ENCODE measurements around the gene DNM3.
"Not testable (repeated sequence)": the region's sequence is repeated elsewhere in the genome, so short reads cannot be mapped to it uniquely, and the experiment has no call there.

DNM3 gene

DNA sequence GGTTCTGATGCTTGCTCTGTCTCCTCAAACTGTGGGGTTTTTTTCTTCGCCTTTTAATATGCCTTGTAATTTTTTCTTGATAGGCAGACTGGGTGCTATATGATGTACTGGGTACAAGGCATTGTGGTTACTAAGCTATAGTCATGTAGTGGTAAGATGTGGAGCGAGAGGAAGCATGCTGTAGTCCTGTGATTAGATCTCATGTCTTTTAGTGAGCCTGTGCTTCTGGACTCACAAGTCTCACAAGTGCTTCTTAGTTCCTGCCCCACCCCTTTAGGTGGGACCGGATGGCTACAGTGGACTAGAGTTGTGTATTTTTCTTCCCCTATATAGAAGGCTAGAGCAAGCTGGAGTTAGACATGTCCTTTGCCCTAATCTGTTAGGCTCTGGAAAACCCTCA is 178.7 kb downstream of the DNM3 start:
- TF ChIP-seq CTCF (IDR thresholded peaks at IDR 0.05), result no peak
- H3K27ac Mint-ChIP-seq, result no peak overlapping the region

DNA sequence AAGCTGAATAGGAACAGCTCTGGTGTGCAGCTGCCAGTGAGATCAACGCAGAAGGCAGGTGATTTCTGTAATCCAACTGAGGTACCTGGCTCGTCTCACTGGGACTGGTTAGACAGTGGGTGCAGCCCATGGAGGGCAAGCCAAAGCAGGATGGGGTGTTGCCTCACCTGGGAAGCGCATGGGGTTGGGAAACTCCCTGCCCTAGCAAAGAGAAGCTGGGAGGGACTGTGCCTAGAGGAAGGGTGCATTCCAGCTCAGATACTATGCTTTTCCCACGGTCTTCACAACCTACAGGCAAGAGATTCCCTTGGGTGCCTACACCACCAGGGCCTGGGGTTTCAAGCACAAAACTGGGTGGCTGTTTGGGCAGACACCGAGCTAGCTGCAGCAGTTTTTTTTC is 183.2 kb downstream of the DNM3 start:
- no peak for TF ChIP-seq CTCF (IDR thresholded peaks at IDR 0.05)
- peaks cover 4% of the 10 kb centered on the region for H3K36me3 Mint-ChIP-seq (ENCODE audit: low read depth)
- no peaks in the 10 kb centered on the region for H3K27me3 Mint-ChIP-seq (ENCODE audit: low read depth, poor library complexity)
- H3K4me1 Mint-ChIP-seq, result no peaks in the 10 kb centered on the region
- H3K27ac Mint-ChIP-seq, result no peak overlapping the region
- H3K4me3 Mint-ChIP-seq, result no peak overlapping the region
- H3K9me3 Mint-ChIP-seq, result peaks cover 12% of the 10 kb centered on the region
- no peak for DNase-seq

More for the DNA sequence above, 178.7 kb downstream of the DNM3 start:
- Mint-ChIP-seq H3K27me3 (ENCODE audit: low read depth, poor library complexity) (no peaks in the 10 kb centered on the region), H3K9me3 (peaks cover 9% of the 10 kb centered on the region), H3K36me3 (ENCODE audit: low read depth) (no peaks in the 10 kb centered on the region), H3K4me3 (no peak overlapping the region), H3K4me1 (no peaks in the 10 kb centered on the region)
- no peak for DNase-seq

DNA sequence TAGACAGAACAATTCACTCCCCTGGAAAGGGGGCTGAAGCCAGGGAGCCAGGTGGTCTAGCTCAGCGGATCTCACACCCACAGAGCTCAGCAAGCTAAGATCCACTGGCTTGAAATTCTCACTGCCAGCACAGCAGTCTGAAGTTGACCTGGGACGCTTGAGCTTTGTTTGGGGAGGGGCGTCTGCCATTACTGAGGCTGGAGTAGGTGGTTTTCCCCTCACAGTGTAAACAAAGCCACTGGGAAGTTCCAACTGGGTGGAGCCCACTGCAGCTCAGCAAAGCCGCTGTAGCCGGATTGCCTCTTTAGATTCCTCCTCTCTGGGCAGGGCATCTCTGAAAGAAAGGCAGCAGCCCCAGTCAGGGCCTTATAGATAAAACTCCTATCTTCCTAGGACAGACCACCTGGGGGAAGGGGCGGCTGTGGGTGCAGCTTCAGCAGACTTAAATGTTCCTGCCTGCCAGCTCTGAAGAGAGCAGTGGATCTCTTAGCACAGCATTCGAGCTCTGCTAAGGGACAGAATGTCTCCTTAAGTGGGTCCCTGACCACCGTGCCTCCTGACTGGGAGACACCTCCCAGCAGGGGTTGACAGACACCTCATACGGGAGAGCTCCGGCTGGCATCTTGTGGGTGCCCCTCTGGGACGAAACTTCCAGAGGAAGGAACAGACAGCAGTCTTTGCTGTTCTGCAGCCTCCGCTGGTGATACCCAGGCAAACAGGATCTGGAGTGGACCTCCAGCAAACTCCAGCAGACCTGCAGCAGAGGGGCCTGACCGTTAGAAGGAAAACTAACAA is 183.8 kb downstream of the DNM3 start:
- H3K4me1 Mint-ChIP-seq; H3K36me3 Mint-ChIP-seq (ENCODE audit: low read depth); H3K27ac Mint-ChIP-seq; DNase-seq; H3K4me3 Mint-ChIP-seq; H3K27me3 Mint-ChIP-seq (ENCODE audit: low read depth, poor library complexity): not testable (repeated sequence)
- H3K9me3 Mint-ChIP-seq, result peaks cover 18% of the 10 kb centered on the region

DNA sequence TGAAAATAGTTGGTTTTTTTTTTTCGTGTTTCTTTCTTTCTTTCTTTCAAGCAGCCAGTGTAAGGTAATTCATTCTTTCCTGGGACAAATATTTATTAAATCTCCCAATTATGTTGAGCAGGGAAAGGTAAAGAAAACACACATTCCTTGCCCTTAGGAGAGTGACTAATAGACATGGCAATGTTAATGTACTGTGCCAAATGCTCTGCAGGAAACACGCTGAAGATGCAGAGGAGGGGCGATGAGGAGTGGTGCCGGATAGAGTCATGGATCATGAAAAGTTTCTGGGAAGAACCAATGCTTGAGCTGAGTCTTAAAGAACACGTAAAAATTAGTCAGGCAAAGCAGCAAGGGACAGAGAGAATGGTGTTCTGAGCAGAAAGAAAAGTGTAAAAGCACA is 199.2 kb downstream of the DNM3 start:
- Mint-ChIP-seq H3K36me3 (ENCODE audit: low read depth) (no peaks in the 10 kb centered on the region), H3K9me3 (peaks cover 2% of the 10 kb centered on the region), H3K4me3 (no peak overlapping the region), H3K27me3 (ENCODE audit: low read depth, poor library complexity) (peaks cover 6% of the 10 kb centered on the region), H3K27ac (no peak overlapping the region), H3K4me1 (no peaks in the 10 kb centered on the region)
- TF ChIP-seq CTCF (IDR thresholded peaks at IDR 0.05), result no peak
- DNase-seq, result no peak

GRCh38 chr1:172041102-172041501 is 199.8 kb downstream of the DNM3 start:
- no peak for DNase-seq
- TF ChIP-seq CTCF (IDR thresholded peaks at IDR 0.05), result no peak
- H3K9me3 Mint-ChIP-seq, result no peaks in the 10 kb centered on the region
- no peak overlapping the region for H3K4me3 Mint-ChIP-seq
- H3K27me3 Mint-ChIP-seq (ENCODE audit: low read depth, poor library complexity), result peaks cover 6% of the 10 kb centered on the region
- H3K36me3 Mint-ChIP-seq (ENCODE audit: low read depth), result no peaks in the 10 kb centered on the region
- H3K27ac Mint-ChIP-seq, result no peak overlapping the region
- H3K4me1 Mint-ChIP-seq, result no peaks in the 10 kb centered on the region

DNA sequence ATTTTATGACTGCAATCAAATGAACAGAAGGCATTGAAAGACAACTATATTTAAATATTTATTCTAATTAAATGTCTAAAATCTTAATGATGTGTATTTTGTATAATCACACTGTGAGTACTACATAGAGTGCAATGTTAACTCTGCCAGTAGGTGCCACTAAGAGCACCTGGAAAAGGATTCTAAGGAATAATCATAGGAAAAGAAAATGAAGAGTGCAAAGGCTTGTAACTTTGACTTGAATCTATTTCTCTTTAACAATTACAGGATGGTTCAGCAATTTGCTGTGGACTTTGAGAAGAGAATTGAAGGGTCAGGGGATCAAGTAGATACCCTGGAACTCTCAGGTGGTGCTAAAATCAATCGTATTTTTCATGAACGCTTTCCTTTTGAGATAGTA is 200.4 kb downstream of the DNM3 start:
- H3K36me3 Mint-ChIP-seq (ENCODE audit: low read depth), result no peaks in the 10 kb centered on the region
- no peaks in the 10 kb centered on the region for H3K4me1 Mint-ChIP-seq
- no peak for TF ChIP-seq CTCF (IDR thresholded peaks at IDR 0.05)
- H3K27ac Mint-ChIP-seq, result no peak overlapping the region
- no peak for DNase-seq
- peaks cover 6% of the 10 kb centered on the region for H3K27me3 Mint-ChIP-seq (ENCODE audit: low read depth, poor library complexity)
- H3K4me3 Mint-ChIP-seq, result no peak overlapping the region
- H3K9me3 Mint-ChIP-seq, result no peaks in the 10 kb centered on the region
